SJCRH30 (cell line): ENCODE measurements around the gene SMYD3. TPM values are rescaled to one million over a fixed set of nuclear protein-coding genes. Genes with fewer than 3 reads are reported as not detected.
A peak's percentile ranks its signal among the peaks of the same experiment; 100 is the strongest.

ENCODE experiments used
- DNase-seq, 2 experiments: peaks; one replicate each; pipeline ENCODE4 v3.0.0-alpha.2; 2015 to 2020
- H3K27ac ChIP-seq: fragments of 250-450 bp; sonication (Bioruptor Pico); 2 replicates; pipeline ENCODE4 v1.5.1; 2020; ENCODE audit warnings: mild to moderate bottlenecking, moderate library complexity
- H3K27me3 ChIP-seq: fragments of 250-450 bp; sonication (Bioruptor Pico); 2 replicates; pipeline ENCODE4 v1.5.1; 2020; ENCODE audit warnings: mild to moderate bottlenecking, moderate library complexity
- H3K36me3 ChIP-seq: fragments of 250-450 bp; sonication (Bioruptor Pico); 2 replicates; pipeline ENCODE4 v1.5.1; 2020; ENCODE audit warnings: mild to moderate bottlenecking, moderate library complexity
- H3K4me1 ChIP-seq: fragments of 250-450 bp; sonication (Bioruptor Pico); 2 replicates; pipeline ENCODE4 v1.5.1; 2020; ENCODE audit warnings: mild to moderate bottlenecking, moderate library complexity
- H3K4me3 ChIP-seq: fragments of 250-450 bp; sonication (Bioruptor Pico); 2 replicates; pipeline ENCODE4 v1.5.1; 2020; ENCODE audit warnings: mild to moderate bottlenecking, moderate library complexity
- H3K9me3 ChIP-seq: fragments of 250-450 bp; sonication (Bioruptor Pico); replicated peaks from 2 replicates; pipeline ENCODE4 v1.5.1; 2020; ENCODE audit warnings: mild to moderate bottlenecking, moderate library complexity
- total RNA-seq: library from RNA; depleted of rRNA; stranded (reverse); fragments of >200 nt; shearing (Covaris generic); gene quantifications from 2 replicates; pipeline ENCODE4 v1.2.3, GENCODE V29; 2014

The SMYD3 gene
- total RNA-seq, 1 experiment from 2014 or later = 18.1 TPM

DNA sequence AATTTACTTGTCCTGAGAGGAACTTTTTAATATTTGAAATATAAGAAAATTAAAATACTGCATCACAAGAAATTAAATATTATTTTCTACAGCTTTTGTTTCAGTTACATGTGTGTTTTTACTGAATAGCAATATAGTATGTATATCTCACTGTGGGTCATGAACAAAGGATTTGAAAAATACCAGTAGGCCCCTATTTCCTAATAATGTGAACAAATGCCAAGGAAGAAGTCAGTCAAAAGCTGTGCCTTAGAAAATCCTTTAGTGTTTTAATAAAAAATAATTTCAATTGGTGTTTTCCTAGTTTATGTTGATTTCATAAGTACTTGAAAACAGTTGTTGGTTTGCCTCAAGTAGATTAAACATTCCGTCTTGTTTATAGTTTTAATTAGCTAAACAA lies 46.7 kb downstream of the SMYD3 start:
- DNase-seq = no peak
- no peak overlapping the region for H3K27ac ChIP-seq
- H3K9me3 ChIP-seq = no peaks in the 10 kb centered on the region
- no peaks in the 10 kb centered on the region for H3K36me3 ChIP-seq
- no peaks in the 10 kb centered on the region for H3K27me3 ChIP-seq
- H3K4me3 ChIP-seq = no peak overlapping the region
- no peaks in the 10 kb centered on the region for H3K4me1 ChIP-seq

DNA sequence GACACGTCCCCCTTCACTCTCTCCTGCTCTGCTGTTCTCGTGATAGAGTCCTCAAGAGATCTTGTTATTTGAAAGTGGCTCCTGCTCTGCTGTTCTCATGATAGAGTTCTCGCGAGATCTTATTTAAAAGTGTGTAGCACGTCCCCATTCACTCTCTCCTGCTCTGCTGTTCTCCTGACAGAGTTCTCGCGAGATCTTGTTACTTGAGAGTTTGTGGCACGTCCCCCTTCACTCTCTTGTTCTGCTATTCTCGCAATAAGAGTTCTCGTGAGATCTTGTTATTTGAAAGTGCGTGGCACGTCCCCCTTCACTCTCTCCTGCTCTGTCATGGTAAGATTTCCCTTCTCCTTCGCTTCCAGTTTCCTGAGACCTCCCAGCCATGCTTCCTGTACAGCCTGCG lies 47.9 kb downstream of the SMYD3 start:
- Histone ChIP-seq H3K27me3 (no peaks in the 10 kb centered on the region), H3K9me3 (no peaks in the 10 kb centered on the region), H3K27ac (no peak overlapping the region), H3K4me1 (no peaks in the 10 kb centered on the region), H3K36me3 (no peaks in the 10 kb centered on the region), H3K4me3 (no peak overlapping the region)
- DNase-seq = no peak

GRCh38 chr1:246455476-246455875 lies 51.6 kb downstream of the SMYD3 start:
- no peaks in the 10 kb centered on the region for H3K36me3 ChIP-seq
- H3K27me3 ChIP-seq = no peaks in the 10 kb centered on the region
- H3K4me3 ChIP-seq = no peak overlapping the region
- no peak for DNase-seq
- no peaks in the 10 kb centered on the region for H3K9me3 ChIP-seq
- H3K27ac ChIP-seq = no peak overlapping the region
- H3K4me1 ChIP-seq = peaks cover under 1% of the 10 kb centered on the region; the same call in 1 of the 2 replicates

DNA sequence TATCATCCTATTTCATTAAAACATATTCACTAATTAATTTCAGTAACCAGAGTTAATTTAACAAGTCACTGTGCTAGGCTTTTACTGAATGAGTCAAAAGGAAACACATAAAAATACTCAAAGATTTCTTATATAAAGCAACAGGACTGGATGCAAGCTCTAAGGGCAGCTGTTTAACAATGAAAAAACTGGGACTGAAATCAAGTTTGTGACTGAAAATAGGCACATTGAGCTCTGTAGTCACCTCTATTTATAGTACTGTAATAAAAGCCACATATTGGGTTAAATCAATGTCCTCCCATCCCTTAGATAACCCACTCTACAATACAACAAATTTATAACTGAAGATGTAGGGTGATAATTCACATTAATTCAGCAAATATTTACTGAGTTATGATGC lies 52.4 kb downstream of the SMYD3 start:
- DNase-seq = no peak
- Histone ChIP-seq H3K27ac (no peak overlapping the region), H3K4me1 (peaks cover 2% of the 10 kb centered on the region; the same call in 1 of the 2 replicates), H3K9me3 (no peaks in the 10 kb centered on the region), H3K4me3 (no peak overlapping the region), H3K27me3 (no peaks in the 10 kb centered on the region), H3K36me3 (no peaks in the 10 kb centered on the region)

DNA sequence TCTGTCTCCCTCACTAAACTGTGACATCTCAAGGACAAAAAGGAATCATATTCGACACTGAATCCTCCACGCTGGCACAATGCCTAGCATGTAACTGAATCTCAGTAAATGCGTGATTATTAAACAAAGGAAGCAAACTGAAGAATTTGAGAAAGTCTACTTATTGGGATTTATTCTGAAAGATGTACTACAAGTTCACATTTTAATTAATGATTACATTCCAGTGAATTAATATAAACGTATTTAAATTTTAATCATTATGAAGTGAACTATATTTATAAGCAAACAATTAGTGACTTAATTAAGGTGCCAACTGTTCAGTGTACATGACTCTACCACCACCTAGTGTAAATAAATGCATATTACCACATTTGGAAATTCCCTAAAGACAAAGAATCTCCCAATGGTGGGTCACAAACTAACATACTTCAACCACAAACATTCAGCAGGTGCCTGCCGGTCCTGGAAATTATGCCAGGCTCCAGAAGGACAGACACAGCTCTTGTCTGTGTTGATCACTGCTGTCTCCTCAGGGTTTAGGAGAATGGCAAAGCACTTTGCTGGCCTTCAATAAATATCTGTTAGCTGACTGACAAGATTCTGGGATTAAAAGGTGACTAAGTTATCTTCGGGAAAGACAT lies 56.3 kb downstream of the SMYD3 start:
- no peaks in the 10 kb centered on the region for H3K36me3 ChIP-seq
- H3K27me3 ChIP-seq = no peaks in the 10 kb centered on the region
- peak; percentile 17 to 61 for DNase-seq
- peaks cover 6% of the 10 kb centered on the region for H3K4me1 ChIP-seq
- H3K4me3 ChIP-seq = no peak overlapping the region
- H3K27ac ChIP-seq = no peak overlapping the region
- no peaks in the 10 kb centered on the region for H3K9me3 ChIP-seq

DNA sequence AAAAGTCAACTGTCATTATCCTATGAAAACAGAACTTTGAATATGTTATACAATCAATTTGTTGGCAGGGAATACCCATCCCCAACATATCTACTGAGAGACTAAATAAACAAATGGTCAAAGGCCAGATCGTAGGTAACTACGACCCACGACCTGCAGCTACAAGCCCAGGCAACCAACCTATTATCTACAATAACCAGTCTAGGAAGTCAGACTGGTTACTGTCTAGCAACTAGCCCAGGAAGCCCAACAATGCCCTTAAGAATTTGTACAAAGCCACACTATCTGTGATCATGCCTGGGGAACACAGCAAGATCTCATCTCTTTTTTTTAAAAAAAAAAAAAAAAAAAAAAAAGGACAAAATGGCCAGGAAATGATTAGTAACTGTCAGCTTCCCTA lies 58.7 kb downstream of the SMYD3 start:
- no peaks in the 10 kb centered on the region for H3K36me3 ChIP-seq
- H3K4me1 ChIP-seq = peaks cover 14% of the 10 kb centered on the region
- no peak overlapping the region for H3K27ac ChIP-seq
- no peak for DNase-seq
- no peaks in the 10 kb centered on the region for H3K9me3 ChIP-seq
- no peak overlapping the region for H3K4me3 ChIP-seq
- no peaks in the 10 kb centered on the region for H3K27me3 ChIP-seq

GRCh38 chr1:246447501-246447900 lies 59.6 kb downstream of the SMYD3 start:
- Histone ChIP-seq H3K9me3 (no peaks in the 10 kb centered on the region), H3K4me3 (no peak overlapping the region), H3K27ac (no peak overlapping the region), H3K4me1 (peaks cover 14% of the 10 kb centered on the region), H3K27me3 (no peaks in the 10 kb centered on the region), H3K36me3 (no peaks in the 10 kb centered on the region)
- no peak for DNase-seq

- peak overlapping the region; percentile 33 for H3K27ac ChIP-seq
- H3K27me3 ChIP-seq = no peaks in the 10 kb centered on the region
- H3K4me1 ChIP-seq = peaks cover 13% of the 10 kb centered on the region
- DNase-seq = peak in 1 of 2 experiments; percentile 28
- no peak overlapping the region for H3K4me3 ChIP-seq
- no peaks in the 10 kb centered on the region for H3K36me3 ChIP-seq
- no peaks in the 10 kb centered on the region for H3K9me3 ChIP-seq
Observed at GRCh38 chr1:246445503-246445902, 61.6 kb downstream of the SMYD3 start.

GRCh38 chr1:246444617-246445016 lies 62.5 kb downstream of the SMYD3 start:
- H3K27me3 ChIP-seq = no peaks in the 10 kb centered on the region
- H3K36me3 ChIP-seq = no peaks in the 10 kb centered on the region
- DNase-seq = no peak
- no peaks in the 10 kb centered on the region for H3K9me3 ChIP-seq
- H3K27ac ChIP-seq = no peak overlapping the region; the same call in 1 of the 2 replicates
- no peak overlapping the region for H3K4me3 ChIP-seq
- peaks cover 11% of the 10 kb centered on the region for H3K4me1 ChIP-seq

- no peak overlapping the region for H3K4me3 ChIP-seq
- no peaks in the 10 kb centered on the region for H3K27me3 ChIP-seq
- no peaks in the 10 kb centered on the region for H3K9me3 ChIP-seq
- no peak overlapping the region for H3K27ac ChIP-seq
- H3K4me1 ChIP-seq = no peaks in the 10 kb centered on the region; the same call in 1 of the 2 replicates
- DNase-seq = no peak
- no peaks in the 10 kb centered on the region for H3K36me3 ChIP-seq
Observed at GRCh38 chr1:246437961-246438360, 69.1 kb downstream of the SMYD3 start.

DNA sequence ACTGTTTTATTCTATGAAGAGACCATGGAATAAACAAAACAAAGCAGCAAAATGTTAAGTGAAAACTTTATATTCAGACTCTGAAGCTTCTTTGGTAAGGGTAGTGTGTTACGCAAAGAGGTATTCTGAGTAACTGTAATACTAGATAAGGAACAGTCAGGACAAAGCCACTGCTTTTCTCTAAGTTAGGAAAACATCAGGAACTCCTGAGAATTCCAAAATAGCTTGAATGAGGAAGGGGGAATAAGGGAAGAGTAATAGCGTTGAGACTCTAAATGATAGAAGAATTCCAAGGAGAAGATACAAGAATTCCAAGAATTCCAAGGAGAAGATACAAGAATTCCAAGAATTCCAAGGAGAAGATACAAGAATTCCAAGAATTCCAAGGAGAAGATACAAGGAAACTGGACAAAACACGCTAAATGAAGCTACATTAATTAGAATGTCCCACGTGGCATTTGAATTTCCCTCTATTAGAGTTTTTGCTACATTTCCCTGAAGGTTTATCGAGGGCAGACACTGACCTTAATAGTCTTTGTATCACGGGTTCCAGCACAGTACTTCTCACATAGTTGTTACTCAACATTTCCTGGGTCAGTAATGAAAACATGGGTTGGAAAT lies 71.5 kb downstream of the SMYD3 start:
- H3K27ac ChIP-seq = no peak overlapping the region
- no peak overlapping the region for H3K4me3 ChIP-seq
- DNase-seq = no peak
- H3K27me3 ChIP-seq = no peaks in the 10 kb centered on the region
- no peaks in the 10 kb centered on the region; the same call in 1 of the 2 replicates for H3K4me1 ChIP-seq
- H3K9me3 ChIP-seq = no peaks in the 10 kb centered on the region
- no peaks in the 10 kb centered on the region for H3K36me3 ChIP-seq

DNA sequence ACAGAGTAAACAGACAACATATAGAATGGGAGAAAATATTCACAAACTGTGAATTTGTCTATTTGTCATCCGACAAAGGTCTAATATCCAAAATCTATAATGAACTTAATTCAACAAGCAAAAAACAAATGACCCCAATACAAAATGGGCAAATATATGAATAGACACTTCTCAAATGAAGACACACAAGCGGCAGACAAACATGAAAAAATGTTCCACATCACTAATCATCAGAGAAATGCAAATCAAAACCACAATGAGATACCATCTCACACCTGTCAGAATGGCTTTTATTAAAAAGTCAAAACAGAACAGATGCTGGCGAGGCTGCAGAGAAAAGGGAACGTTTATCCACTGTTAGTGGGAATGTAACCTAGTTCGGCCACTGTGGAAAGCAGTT lies 72.7 kb downstream of the SMYD3 start:
- H3K27ac ChIP-seq = no peak overlapping the region
- no peak overlapping the region for H3K4me3 ChIP-seq
- no peaks in the 10 kb centered on the region for H3K36me3 ChIP-seq
- DNase-seq = peak; percentile 9 to 28
- no peaks in the 10 kb centered on the region for H3K9me3 ChIP-seq
- no peaks in the 10 kb centered on the region; the same call in 1 of the 2 replicates for H3K4me1 ChIP-seq
- H3K27me3 ChIP-seq = no peaks in the 10 kb centered on the region

GRCh38 chr1:246428542-246429308 lies 78.4 kb downstream of the SMYD3 start:
- DNase-seq = no peak
- no peaks in the 10 kb centered on the region for H3K36me3 ChIP-seq
- no peaks in the 10 kb centered on the region for H3K9me3 ChIP-seq
- H3K4me3 ChIP-seq = no peak overlapping the region
- no peaks in the 10 kb centered on the region for H3K4me1 ChIP-seq
- H3K27ac ChIP-seq = no peak overlapping the region
- no peaks in the 10 kb centered on the region for H3K27me3 ChIP-seq

GRCh38 chr1:246427611-246428010 lies 79.5 kb downstream of the SMYD3 start:
- H3K27me3 ChIP-seq = no peaks in the 10 kb centered on the region
- no peaks in the 10 kb centered on the region for H3K36me3 ChIP-seq
- no peaks in the 10 kb centered on the region for H3K4me1 ChIP-seq
- H3K9me3 ChIP-seq = no peaks in the 10 kb centered on the region
- no peak overlapping the region for H3K27ac ChIP-seq
- DNase-seq = no peak
- no peak overlapping the region for H3K4me3 ChIP-seq

GRCh38 chr1:246425895-246426294 lies 81.2 kb downstream of the SMYD3 start:
- no peak overlapping the region for H3K27ac ChIP-seq

More at GRCh38 chr1:246425895-246426294, 81.2 kb downstream of the SMYD3 start:
- H3K4me1 ChIP-seq = no peaks in the 10 kb centered on the region
- H3K27me3 ChIP-seq = no peaks in the 10 kb centered on the region
- DNase-seq = no peak
- no peaks in the 10 kb centered on the region for H3K36me3 ChIP-seq
- no peak overlapping the region for H3K4me3 ChIP-seq
- H3K9me3 ChIP-seq = no peaks in the 10 kb centered on the region
